Tibial nerve (tissue), 3 donors: ENCODE measurements around the gene CNTLN.

Experiments used
- CTCF ChIP-seq, 5 experiments: fragments of 200-600 bp in 3 of 5; fragments of 450-650 bp in 2 of 5; sonication (generic) in 3 of 5; IDR thresholded peaks; one replicate each; pipeline ENCODE4 v1.5.1; 2016 to 2019; ENCODE audit warnings: antibody characterized with exemption in 5 of 5, mild to moderate bottlenecking in 3 of 5, moderate library complexity in 2 of 5
- POLR2A ChIP-seq, 2 donors: fragments of 450-650 bp; IDR thresholded peaks; one replicate each; pipeline ENCODE4 v1.6.1; 2017; ENCODE audit warnings: antibody characterized with exemption in 2 of 2, mild to moderate bottlenecking in 2 of 2, moderate library complexity in 2 of 2

DNA sequence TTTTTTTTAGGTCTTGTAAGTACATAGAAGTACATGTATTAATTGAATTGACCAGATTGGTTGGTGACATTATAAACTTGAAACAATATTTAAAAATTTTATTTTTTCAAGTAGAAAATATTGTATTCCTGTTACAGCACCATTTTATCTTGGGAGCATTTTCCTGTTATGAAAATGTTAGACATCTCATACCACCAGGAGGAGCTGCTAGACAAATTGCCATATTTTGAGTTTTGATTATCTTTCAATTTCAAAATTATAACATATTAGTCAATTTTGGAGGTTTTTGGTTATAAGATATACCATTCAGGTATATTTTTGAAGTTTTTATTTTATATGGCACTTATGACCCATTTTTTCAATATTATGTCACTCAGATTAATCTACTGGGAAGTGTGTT lies 84.4 kb downstream of the CNTLN start:
- no peak for TF ChIP-seq CTCF (IDR thresholded peaks at IDR 0.05)
- no peak for TF ChIP-seq POLR2A (IDR thresholded peaks at IDR 0.05)
